ENCODE data around the gene ISG20L2.

ISG20L2 gene

GRCh38 chr1:156692441-156692924 is 36.1 kb downstream of the ISG20L2 start:
- no peak for DNase-seq (ENCODE audit: low read depth)
- H3K4me3 ChIP-seq (ENCODE audit: low read length) = no peak overlapping the region
- no peak for TF ChIP-seq CTCF (conservative IDR thresholded peaks at IDR 0.05; ENCODE audit: low read length)

DNA sequence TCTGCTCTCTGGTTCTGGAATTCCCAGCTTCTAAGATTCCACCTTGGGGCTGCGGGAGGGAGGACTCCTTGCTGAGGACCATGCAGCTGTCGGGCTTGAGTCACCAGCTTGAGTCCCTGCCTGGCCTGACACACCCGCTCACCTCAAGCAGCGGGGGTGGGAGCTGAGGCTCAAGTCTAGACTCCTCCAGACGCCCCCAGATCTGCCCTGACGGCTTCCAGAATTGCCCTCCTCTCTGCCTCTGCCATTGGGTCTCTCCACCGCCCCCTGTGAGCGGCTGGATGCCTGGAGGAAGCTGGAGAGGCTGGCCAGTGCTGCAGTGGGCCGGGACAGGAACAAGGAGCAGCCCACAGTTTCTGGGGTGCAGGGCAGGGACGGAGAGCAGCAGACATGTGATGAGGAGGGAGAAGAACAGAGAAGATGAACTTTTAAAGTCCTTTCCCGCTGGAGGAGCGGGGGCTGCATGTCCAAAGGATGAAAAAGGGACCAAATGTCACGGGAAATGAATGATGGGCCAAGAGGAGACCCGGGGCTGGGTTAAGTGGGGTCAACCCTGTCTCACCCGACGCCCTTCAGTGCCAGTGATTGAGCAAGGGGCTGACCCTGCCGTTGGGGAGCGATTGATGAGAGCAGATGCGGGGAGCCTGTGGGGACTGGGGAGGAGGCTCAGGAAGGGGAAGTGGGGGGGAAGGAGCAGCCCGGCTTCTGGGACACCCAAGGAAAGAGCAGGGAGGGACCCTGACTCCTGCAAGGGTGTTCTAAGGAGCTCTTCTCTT is 36.7 kb downstream of the ISG20L2 start:
- DNase-seq (ENCODE audit: low read depth) = no peak
- peak; percentile 33 for TF ChIP-seq CTCF (conservative IDR thresholded peaks at IDR 0.05; ENCODE audit: low read length)
- no peak overlapping the region for H3K4me3 ChIP-seq (ENCODE audit: low read length)

GRCh38 chr1:156691191-156691590 is 37.4 kb downstream of the ISG20L2 start:
- DNase-seq (ENCODE audit: low read depth) = no peak
- no peak overlapping the region for H3K4me3 ChIP-seq (ENCODE audit: low read length)
- TF ChIP-seq CTCF (conservative IDR thresholded peaks at IDR 0.05; ENCODE audit: low read length) = no peak

GRCh38 chr1:156690675-156691036 is 37.9 kb downstream of the ISG20L2 start:
- TF ChIP-seq CTCF (conservative IDR thresholded peaks at IDR 0.05; ENCODE audit: low read length) = no peak
- no peak for DNase-seq (ENCODE audit: low read depth)
- H3K4me3 ChIP-seq (ENCODE audit: low read length) = no peak overlapping the region

- H3K4me3 ChIP-seq (ENCODE audit: low read length) = peak overlapping the region; percentile 20
- no peak for TF ChIP-seq CTCF (conservative IDR thresholded peaks at IDR 0.05; ENCODE audit: low read length)
- DNase-seq (ENCODE audit: low read depth) = peak; percentile 33
These were observed 38.5 kb downstream of the ISG20L2 start for GRCh38 chr1:156689953-156690674.

DNA sequence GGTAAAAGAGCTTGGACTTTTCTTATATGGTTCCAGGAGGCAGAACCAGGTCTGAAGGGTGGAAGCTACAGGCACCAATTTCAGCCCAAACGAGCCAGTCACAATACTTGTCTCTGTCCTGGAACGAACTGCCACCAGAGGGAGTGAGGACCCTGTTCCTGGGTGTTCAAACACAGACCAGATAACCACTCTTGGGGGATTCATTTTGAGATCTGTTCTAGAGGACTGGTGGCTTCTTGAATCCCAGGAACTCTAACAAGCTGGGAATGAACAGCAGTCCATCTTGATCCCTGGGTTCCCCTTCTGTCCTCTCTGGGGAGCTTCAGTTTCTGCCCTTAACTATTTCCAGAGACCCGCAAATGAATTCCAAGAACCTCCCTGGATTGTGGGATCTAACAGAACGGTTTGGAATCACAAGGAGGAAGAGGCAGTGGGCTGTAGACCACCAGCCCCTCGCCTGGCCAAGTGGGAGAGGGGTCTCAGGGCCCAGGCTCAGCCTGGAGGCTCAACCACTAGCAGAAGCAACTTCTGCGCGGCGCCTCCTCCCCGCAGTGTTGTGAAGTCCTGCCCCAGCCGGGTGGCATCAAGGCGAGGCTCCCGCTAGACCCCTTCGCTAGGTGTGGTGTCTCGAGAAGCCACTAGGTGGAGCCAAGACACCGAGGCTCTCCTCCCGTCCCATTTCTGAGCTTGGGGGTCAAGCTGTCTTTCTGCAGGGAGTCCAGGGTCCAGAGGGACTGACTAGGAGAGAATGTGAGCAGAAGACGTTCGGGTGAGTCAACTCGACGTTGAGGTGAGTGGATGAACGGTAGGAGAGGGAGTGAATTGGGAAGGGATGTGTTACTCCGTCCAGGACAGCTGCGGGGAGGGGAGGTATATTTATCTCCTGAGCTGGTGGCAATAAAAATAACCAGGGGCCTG is 39.3 kb downstream of the ISG20L2 start:
- peak; percentile 89 for TF ChIP-seq CTCF (conservative IDR thresholded peaks at IDR 0.05; ENCODE audit: low read length)
- peak overlapping the region; percentile 52 for H3K4me3 ChIP-seq (ENCODE audit: low read length)
- DNase-seq (ENCODE audit: low read depth) = peak; percentile 75

Data from AG10803 (cell line).